ENCODE measurements around the gene NR3C1.

- no peak for TF ChIP-seq CTCF (IDR thresholded peaks at IDR 0.05)
- TF ChIP-seq POLR2A (IDR thresholded peaks at IDR 0.05) = no peak
Measured at GRCh38 chr5:143231416-143231815, 172.1 kb downstream of the NR3C1 start.
